HCT116 (cell line): ENCODE data around the gene CHEK1. TPM values are rescaled to one million over a fixed set of nuclear protein-coding genes. Genes with fewer than 3 reads are reported as not detected.

Source experiments
- ATAC-seq: fragments of 200-7000 bp; cut with Tn5 transposase; 2 replicates; pipeline ENCODE4 v1.9.1; 2020; ENCODE audit warnings: mild to moderate bottlenecking, moderate library complexity
- BruUV-seq: library from RNA; stranded (reverse); fragments of 400-500 nt; replicated peaks from 2 replicates; lab custom pipeline; 2021; lab: Mats Ljungman, UMichigan
- CTCF ChIA-PET: fragments of 300-600 bp; sonication (Branson Sonifier 250); formaldehyde crosslinking; loops from one replicate; lab custom pipeline; 2021; ENCODE audit warnings: antibody characterized with exemption; lab: Charles Lee
- POLR2A ChIA-PET: fragments of 300-600, 350-600 bp; sonication (Branson Sonifier 250); formaldehyde crosslinking; loops from one replicate; lab custom pipeline; 2021; ENCODE audit warnings: antibody characterized with exemption; lab: Charles Lee
- RAD21 ChIA-PET, 2 experiments: fragments of 300-600 bp; sonication (Branson Sonifier 250); formaldehyde crosslinking; loops; one replicate each; lab custom pipeline; 2023; ENCODE audit warnings: low total read pairs in 2 of 2; ENCODE audit not compliant: uncharacterized antibody in 2 of 2, unreplicated experiment in 2 of 2, low non-redundant PET in 1 of 2; lab: Charles Lee
- DNase-seq: peaks from one replicate; pipeline ENCODE4 v3.0.0-alpha.2; 2010; ENCODE audit warnings: low read depth, low spot score
- H2AFZ ChIP-seq: fragments of 200-600 bp; shearing (Covaris generic), sonication (generic); 2 replicates; pipeline ENCODE4 v1.6.1; 2017; ENCODE audit warnings: low read depth, mixed run types, mixed read lengths, antibody characterized with exemption, low read length; ENCODE audit not compliant: poor library complexity, severe bottlenecking
- H3K27ac ChIP-seq: 2 replicates; pipeline ENCODE4 v1.5.1; 2012; ENCODE audit warnings: low read depth, low read length
- H3K27me3 ChIP-seq: fragments of 200-600 bp; sonication (generic); 2 replicates; pipeline ENCODE4 v1.6.1; 2016; ENCODE audit warnings: mixed run types, low read length, mixed read lengths; ENCODE audit not compliant: insufficient read depth
- H3K36me3 ChIP-seq, 2 experiments: fragments of 200-500 bp in 1 of 2; fragments of 200-600 bp in 1 of 2; sonication (Bioruptor generic) in 1 of 2; sonication (generic) in 1 of 2; 2 replicates each; pipeline versions ENCODE4 v1.5.1 to v1.6.1; 2014 to 2016; ENCODE audit warnings: low read length in 2 of 2, inconsistent platforms in 1 of 2, mixed read lengths in 1 of 2, mixed run types in 1 of 2; ENCODE audit not compliant: insufficient read depth in 2 of 2, control insufficient read depth in 1 of 2
- H3K4me1 ChIP-seq, 2 experiments: fragments of 200-600 bp in 1 of 2; sonication (generic) in 1 of 2; 2 replicates each; pipeline versions ENCODE4 v1.5.1 to v1.6.1; 2012 to 2017; ENCODE audit warnings: low read length in 2 of 2, inconsistent platforms in 1 of 2, mild to moderate bottlenecking in 1 of 2, mixed read lengths in 1 of 2, mixed run types in 1 of 2, moderate library complexity in 1 of 2; ENCODE audit not compliant: insufficient read depth in 2 of 2, control insufficient read depth in 1 of 2
- H3K4me2 ChIP-seq: fragments of 200-600 bp; sonication (generic); 2 replicates; pipeline ENCODE4 v1.6.1; 2017; ENCODE audit warnings: mixed run types, low read length, mixed read lengths
- H3K4me3 ChIP-seq, 2 experiments: fragments of 200-600 bp in 1 of 2; sonication (generic) in 1 of 2; replicated peaks in 1 of 2; 2 replicates each; pipeline ENCODE4 v1.5.1; 2011 to 2016; ENCODE audit warnings: low read length in 2 of 2, control low read depth in 1 of 2, low read depth in 1 of 2, mild to moderate bottlenecking in 1 of 2, mixed read lengths in 1 of 2, mixed run types in 1 of 2
- H3K79me2 ChIP-seq: fragments of 200-600 bp; sonication (generic); 2 replicates; pipeline ENCODE4 v1.6.1; 2017; ENCODE audit warnings: mild to moderate bottlenecking, mixed run types, low read length, moderate library complexity, mixed read lengths; ENCODE audit not compliant: insufficient read depth
- H3K9ac ChIP-seq: fragments of 200-600 bp; sonication (generic); 2 replicates; pipeline ENCODE4 v1.6.1; 2016; ENCODE audit warnings: low read length, mixed read lengths
- H3K9me2 ChIP-seq: fragments of 200-600 bp; sonication (generic), shearing (Covaris generic); 2 replicates; pipeline ENCODE4 v1.6.1; 2017; ENCODE audit warnings: mixed run types, mild to moderate bottlenecking, moderate library complexity; ENCODE audit not compliant: insufficient read depth
- H3K9me3 ChIP-seq, 2 experiments: fragments of 200-500 bp in 1 of 2; fragments of 200-600 bp in 1 of 2; sonication (Bioruptor generic) in 1 of 2; sonication (generic) in 1 of 2; 2 replicates each; pipeline ENCODE4 v1.6.1; 2014 to 2017; ENCODE audit warnings: low read length in 2 of 2, mixed read lengths in 2 of 2, inconsistent platforms in 1 of 2, low read depth in 1 of 2, mild to moderate bottlenecking in 1 of 2, mixed run types in 1 of 2, moderate library complexity in 1 of 2; ENCODE audit not compliant: control insufficient read depth in 1 of 2, insufficient read depth in 1 of 2
- H4K20me1 ChIP-seq: fragments of 200-600 bp; sonication (generic), shearing (Covaris generic); 2 replicates; pipeline ENCODE4 v1.6.1; 2017; ENCODE audit warnings: mixed run types, mild to moderate bottlenecking, moderate library complexity; ENCODE audit not compliant: insufficient read depth
- CEBPB ChIP-seq: IDR thresholded peaks from 2 replicates; pipeline ENCODE4 v1.6.1; 2012; ENCODE audit warnings: low read depth
- EGR1 ChIP-seq: IDR thresholded peaks from 2 replicates; pipeline ENCODE4 v1.6.1; 2012; ENCODE audit warnings: low read depth
- ELF1 ChIP-seq: IDR thresholded peaks from 2 replicates; pipeline ENCODE4 v1.6.1; 2012; ENCODE audit warnings: low read depth, borderline replicate concordance
- EZH2 ChIP-seq: fragments of 200-600 bp; sonication (generic); IDR thresholded peaks from 2 replicates; pipeline ENCODE4 v1.6.1; 2017; ENCODE audit warnings: antibody characterized with exemption, mixed run types
- EZH2phosphoT487 ChIP-seq: fragments of 200-600 bp; IDR thresholded peaks from 2 replicates; pipeline ENCODE4 v1.6.1; 2018; ENCODE audit warnings: antibody characterized with exemption, borderline replicate concordance
- FOSL1 ChIP-seq: IDR thresholded peaks from 2 replicates; pipeline ENCODE4 v1.6.1; 2012; ENCODE audit warnings: low read depth
- JUND ChIP-seq: IDR thresholded peaks from 2 replicates; pipeline ENCODE4 v1.6.1; 2012
- POLR2A ChIP-seq: IDR thresholded peaks from 2 replicates; pipeline ENCODE4 v1.7.0; 2011; ENCODE audit warnings: borderline replicate concordance; ENCODE audit not compliant: insufficient read depth, insufficient read length; ENCODE audit errors: extremely low read depth
- RAD21 ChIP-seq: IDR thresholded peaks from 2 replicates; pipeline ENCODE4 v1.6.1; 2012; ENCODE audit warnings: low read depth, mild to moderate bottlenecking
- SIN3A ChIP-seq: IDR thresholded peaks from 2 replicates; pipeline ENCODE4 v1.6.1; 2012; ENCODE audit warnings: low read depth
- SP1 ChIP-seq: IDR thresholded peaks from 2 replicates; pipeline ENCODE4 v1.6.1; 2012; ENCODE audit warnings: low read depth
- SRF ChIP-seq: IDR thresholded peaks from 2 replicates; pipeline ENCODE4 v1.6.1; 2012; ENCODE audit warnings: low read depth
- ZFX ChIP-seq: fragments of 450-650 bp; IDR thresholded peaks from 2 replicates; pipeline ENCODE4 v1.6.1; 2017
- ZNF274 ChIP-seq: fragments of 200-500 bp; sonication (Bioruptor generic); IDR thresholded peaks from 2 replicates; pipeline ENCODE4 v1.6.1; 2014; ENCODE audit warnings: mild to moderate bottlenecking, low read depth, low read length, inconsistent platforms
- intact Hi-C: fragments of 100-400 bp; cut with micrococcal nuclease; formaldehyde crosslinking; loops from 2 replicates; pipeline ENCODE4 v1.10.0; 2022
- total RNA-seq: library from RNA; stranded (reverse); gene quantifications from one replicate; pipeline ENCODE4 v1.2.1, GENCODE V29; 2021; ENCODE audit not compliant: unreplicated experiment
- TF ChIP-seq, protein P1 (sequence below), 3 experiments: fragments of 200-600 bp in 1 of 3; sonication (generic) in 1 of 3; IDR thresholded peaks in 2 of 3; conservative IDR thresholded peaks in 1 of 3; 2 replicates each; pipeline ENCODE4 v1.5.1; 2012 to 2017; ENCODE audit warnings: low read depth in 2 of 3, low read length in 2 of 3, antibody characterized with exemption in 1 of 3, borderline replicate concordance in 1 of 3, control low read depth in 1 of 3, mild to moderate bottlenecking in 1 of 3, mixed read lengths in 1 of 3, mixed run types in 1 of 3, moderate library complexity in 1 of 3; ENCODE audit not compliant: insufficient read depth in 1 of 3
- TF ChIP-seq, protein P2 (sequence below): IDR thresholded peaks from 2 replicates; pipeline ENCODE4 v1.6.1; 2012
- TF ChIP-seq, protein P3 (sequence below): IDR thresholded peaks from 2 replicates; pipeline ENCODE4 v1.6.1; 2011; ENCODE audit warnings: mild to moderate bottlenecking, low read length, moderate library complexity; ENCODE audit not compliant: insufficient replicate concordance; ENCODE audit errors: extremely low read depth

Gene CHEK1
- total RNA-seq, 1 experiment from 2014 or later, result 69.3 TPM

DNA sequence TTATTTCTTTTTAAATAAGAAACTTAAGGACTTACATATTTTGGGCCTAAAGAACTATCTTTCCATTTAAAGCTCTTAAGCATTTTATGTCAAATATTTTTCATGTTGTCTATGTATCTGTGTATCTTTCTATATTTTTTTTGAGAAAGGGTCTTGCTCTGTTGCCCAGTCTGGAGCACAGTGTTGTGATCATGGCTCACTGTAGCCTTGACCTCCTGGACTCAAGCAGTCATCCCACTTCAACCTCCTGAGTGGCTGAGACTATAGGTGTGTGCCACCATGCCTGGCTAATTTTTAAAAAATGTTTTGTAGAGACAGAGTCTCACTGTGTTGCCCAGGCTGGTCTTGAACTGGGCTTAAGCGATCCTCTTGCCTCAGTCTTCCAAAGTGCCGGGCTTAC is 24.3 kb upstream of the CHEK1 start:
- Histone ChIP-seq H3K4me1 (no peaks in the 10 kb centered on the region), H3K9ac (no peak overlapping the region), H4K20me1 (no peaks in the 10 kb centered on the region), H3K79me2 (peaks cover 51% of the 10 kb centered on the region), H3K4me2 (no peak overlapping the region), H3K9me3 (no peaks in the 10 kb centered on the region), H3K27ac (no peak overlapping the region), H3K9me2 (no peaks in the 10 kb centered on the region), H3K4me3 (no peak overlapping the region), H3K27me3 (no peaks in the 10 kb centered on the region), H3K36me3 (peaks cover 48 to 54% of the 10 kb centered on the region in 2 experiments), H2AFZ (no peak overlapping the region)
- ChIA-PET RAD21 (no interaction called here), CTCF (no interaction called here), POLR2A (interaction anchor here (0.8 kb wide), 1 partner anchor 8 kb away, joined by 3 read pairs; the partner anchor contains the start of gene STT3A)
- TF ChIP-seq, protein P1, sequence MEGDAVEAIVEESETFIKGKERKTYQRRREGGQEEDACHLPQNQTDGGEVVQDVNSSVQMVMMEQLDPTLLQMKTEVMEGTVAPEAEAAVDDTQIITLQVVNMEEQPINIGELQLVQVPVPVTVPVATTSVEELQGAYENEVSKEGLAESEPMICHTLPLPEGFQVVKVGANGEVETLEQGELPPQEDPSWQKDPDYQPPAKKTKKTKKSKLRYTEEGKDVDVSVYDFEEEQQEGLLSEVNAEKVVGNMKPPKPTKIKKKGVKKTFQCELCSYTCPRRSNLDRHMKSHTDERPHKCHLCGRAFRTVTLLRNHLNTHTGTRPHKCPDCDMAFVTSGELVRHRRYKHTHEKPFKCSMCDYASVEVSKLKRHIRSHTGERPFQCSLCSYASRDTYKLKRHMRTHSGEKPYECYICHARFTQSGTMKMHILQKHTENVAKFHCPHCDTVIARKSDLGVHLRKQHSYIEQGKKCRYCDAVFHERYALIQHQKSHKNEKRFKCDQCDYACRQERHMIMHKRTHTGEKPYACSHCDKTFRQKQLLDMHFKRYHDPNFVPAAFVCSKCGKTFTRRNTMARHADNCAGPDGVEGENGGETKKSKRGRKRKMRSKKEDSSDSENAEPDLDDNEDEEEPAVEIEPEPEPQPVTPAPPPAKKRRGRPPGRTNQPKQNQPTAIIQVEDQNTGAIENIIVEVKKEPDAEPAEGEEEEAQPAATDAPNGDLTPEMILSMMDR (IDR thresholded peaks at IDR 0.05 in 2 of 3, conservative IDR thresholded peaks at IDR 0.05 in 1 of 3; ENCODE audit: borderline replicate concordance in 1 of 3, insufficient read depth in 1 of 3, low read depth in 2 of 3, low read length in 2 of 3), result no peak
- TF ChIP-seq SRF (no peak), EGR1 (no peak), EZH2phosphoT487 (no peak), CEBPB (no peak), EZH2 (no peak), ZFX (no peak), RAD21 (no peak), SIN3A (no peak), ZNF274 (no peak), ELF1 (no peak), JUND (no peak), FOSL1 (no peak), POLR2A (no peak), SP1 (no peak)
- TF ChIP-seq, protein P2, sequence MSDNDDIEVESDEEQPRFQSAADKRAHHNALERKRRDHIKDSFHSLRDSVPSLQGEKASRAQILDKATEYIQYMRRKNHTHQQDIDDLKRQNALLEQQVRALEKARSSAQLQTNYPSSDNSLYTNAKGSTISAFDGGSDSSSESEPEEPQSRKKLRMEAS, result no peak
- TF ChIP-seq, protein P3, sequence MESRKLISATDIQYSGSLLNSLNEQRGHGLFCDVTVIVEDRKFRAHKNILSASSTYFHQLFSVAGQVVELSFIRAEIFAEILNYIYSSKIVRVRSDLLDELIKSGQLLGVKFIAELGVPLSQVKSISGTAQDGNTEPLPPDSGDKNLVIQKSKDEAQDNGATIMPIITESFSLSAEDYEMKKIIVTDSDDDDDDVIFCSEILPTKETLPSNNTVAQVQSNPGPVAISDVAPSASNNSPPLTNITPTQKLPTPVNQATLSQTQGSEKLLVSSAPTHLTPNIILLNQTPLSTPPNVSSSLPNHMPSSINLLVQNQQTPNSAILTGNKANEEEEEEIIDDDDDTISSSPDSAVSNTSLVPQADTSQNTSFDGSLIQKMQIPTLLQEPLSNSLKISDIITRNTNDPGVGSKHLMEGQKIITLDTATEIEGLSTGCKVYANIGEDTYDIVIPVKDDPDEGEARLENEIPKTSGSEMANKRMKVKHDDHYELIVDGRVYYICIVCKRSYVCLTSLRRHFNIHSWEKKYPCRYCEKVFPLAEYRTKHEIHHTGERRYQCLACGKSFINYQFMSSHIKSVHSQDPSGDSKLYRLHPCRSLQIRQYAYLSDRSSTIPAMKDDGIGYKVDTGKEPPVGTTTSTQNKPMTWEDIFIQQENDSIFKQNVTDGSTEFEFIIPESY, result no peak
- BruUV-seq, result no TSS peak
- ATAC-seq (no peak), DNase-seq (no peak)
- intact Hi-C loops, result no loop called here
